Loucy (cell line): Measurements from ENCODE around the gene KRT14.

Source experiments
- H2AFZ ChIP-seq: fragments of 200-600 bp; sonication (generic); 2 replicates; pipeline ENCODE4 v1.6.0; 2016; ENCODE audit warnings: antibody characterized with exemption, mild to moderate bottlenecking, low read length, moderate library complexity
- H3F3A ChIP-seq: fragments of 200-600 bp; 2 replicates; pipeline ENCODE4 v1.6.0; 2016; ENCODE audit warnings: antibody characterized with exemption, low read depth, mild to moderate bottlenecking
- H3K27me3 ChIP-seq: fragments of 200-600 bp; sonication (generic); 2 replicates; pipeline ENCODE4 v1.6.1; 2014; ENCODE audit warnings: low read length, mild to moderate bottlenecking; ENCODE audit not compliant: insufficient read depth, poor library complexity, severe bottlenecking
- H3K36me3 ChIP-seq: fragments of 200-600 bp; sonication (generic); 2 replicates; pipeline ENCODE4 v1.6.1; 2016; ENCODE audit warnings: low read length; ENCODE audit not compliant: insufficient read depth
- H3K4me1 ChIP-seq: fragments of 200-600 bp; sonication (generic); 2 replicates; pipeline ENCODE4 v1.5.1; 2014; ENCODE audit warnings: low read length, mild to moderate bottlenecking; ENCODE audit not compliant: insufficient read depth, poor library complexity, severe bottlenecking
- H3K4me2 ChIP-seq: fragments of 200-600 bp; sonication (generic); 2 replicates; pipeline ENCODE4 v1.6.0; 2014; ENCODE audit warnings: antibody characterized with exemption, low read length, low read depth, mild to moderate bottlenecking; ENCODE audit not compliant: poor library complexity, severe bottlenecking
- H3K4me3 ChIP-seq: fragments of 200-600 bp; sonication (generic); 2 replicates; pipeline ENCODE4 v1.5.1; 2014; ENCODE audit warnings: low read length, mild to moderate bottlenecking, mixed read lengths; ENCODE audit not compliant: poor library complexity, severe bottlenecking
- H3K79me2 ChIP-seq: fragments of 200-600 bp; sonication (generic); 2 replicates; pipeline ENCODE4 v1.6.1; 2014; ENCODE audit warnings: low read length; ENCODE audit not compliant: insufficient read depth
- H3K9ac ChIP-seq: fragments of 200-600 bp; sonication (generic); 2 replicates; pipeline ENCODE4 v1.6.0; 2014; ENCODE audit warnings: mild to moderate bottlenecking, low read depth, low read length, moderate library complexity; ENCODE audit not compliant: poor library complexity, severe bottlenecking
- H3K9me2 ChIP-seq: fragments of 200-600 bp; sonication (generic); replicated peaks from 2 replicates; pipeline ENCODE4 v1.6.1; 2016; ENCODE audit warnings: low read depth, low read length, mixed read lengths
- H3K9me3 ChIP-seq: fragments of 200-600 bp; sonication (generic); 2 replicates; pipeline ENCODE4 v1.6.1; 2014; ENCODE audit warnings: mild to moderate bottlenecking, antibody characterized with exemption, low read length, low read depth; ENCODE audit not compliant: insufficient read depth
- H4K20me1 ChIP-seq: fragments of 200-600 bp; sonication (generic); 2 replicates; pipeline ENCODE4 v1.6.0; 2014; ENCODE audit warnings: antibody characterized with exemption, low read length, mild to moderate bottlenecking; ENCODE audit not compliant: insufficient read depth, poor library complexity, severe bottlenecking
- CTCF ChIP-seq: fragments of 200-600 bp; sonication (generic); conservative IDR thresholded peaks from 2 replicates; pipeline ENCODE4 v1.5.1; 2014; ENCODE audit warnings: mild to moderate bottlenecking, antibody characterized with exemption, low read length
- EZH2phosphoT487 ChIP-seq: fragments of 200-600 bp; IDR thresholded peaks from 2 replicates; pipeline ENCODE4 v1.6.1; 2018; ENCODE audit warnings: antibody characterized with exemption, mild to moderate bottlenecking, moderate library complexity, borderline replicate concordance

The KRT14 gene

GRCh38 chr17:41547921-41548843 is 38.5 kb downstream of the KRT14 start:
- no peaks in the 10 kb centered on the region for H3K36me3 ChIP-seq
- no peaks in the 10 kb centered on the region for H3K27me3 ChIP-seq
- H3K4me2 ChIP-seq, result no peak overlapping the region
- no peaks in the 10 kb centered on the region for H3K4me1 ChIP-seq
- H3F3A ChIP-seq, result no peaks in the 10 kb centered on the region
- no peaks in the 10 kb centered on the region for H3K9me2 ChIP-seq
- no peaks in the 10 kb centered on the region for H3K9me3 ChIP-seq
- no peak overlapping the region for H3K9ac ChIP-seq
- no peak overlapping the region for H2AFZ ChIP-seq
- no peak for TF ChIP-seq CTCF
- TF ChIP-seq EZH2phosphoT487, result no peak
- H4K20me1 ChIP-seq, result no peaks in the 10 kb centered on the region
- H3K4me3 ChIP-seq, result no peak overlapping the region
- H3K79me2 ChIP-seq, result no peaks in the 10 kb centered on the region

DNA sequence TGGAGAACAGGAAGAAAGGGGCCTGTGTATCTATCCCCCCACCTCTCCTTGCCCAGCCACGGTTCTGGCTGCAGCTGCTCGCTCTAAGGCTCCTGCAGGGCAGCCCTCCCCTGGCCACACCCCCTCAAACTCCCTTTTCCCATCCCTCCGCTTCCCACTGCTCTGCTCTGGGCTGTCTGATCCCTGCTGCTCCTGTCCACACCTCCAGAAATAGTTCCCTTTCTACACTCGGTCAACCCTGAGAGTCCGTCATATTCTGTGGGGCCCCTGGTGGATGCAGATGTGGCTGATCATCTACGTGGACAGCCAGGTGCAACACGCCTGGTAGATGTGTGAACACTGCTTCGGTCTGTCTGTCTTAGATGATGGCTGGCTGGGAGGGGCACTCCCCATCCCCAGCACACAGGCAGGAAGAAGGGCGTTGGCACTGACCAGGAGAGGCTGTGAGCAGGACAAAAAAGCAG is 39.3 kb downstream of the KRT14 start:
- Histone ChIP-seq H3K79me2 (no peaks in the 10 kb centered on the region), H3K36me3 (no peaks in the 10 kb centered on the region), H3K4me1 (no peaks in the 10 kb centered on the region), H3K9me2 (no peaks in the 10 kb centered on the region), H2AFZ (no peak overlapping the region), H3K27me3 (no peaks in the 10 kb centered on the region), H4K20me1 (no peaks in the 10 kb centered on the region), H3K4me3 (no peak overlapping the region), H3K9ac (no peak overlapping the region), H3K9me3 (no peaks in the 10 kb centered on the region), H3K4me2 (no peak overlapping the region), H3F3A (no peaks in the 10 kb centered on the region)
- TF ChIP-seq EZH2phosphoT487 (no peak), CTCF (no peak)

- no peaks in the 10 kb centered on the region for H3K27me3 ChIP-seq
- no peaks in the 10 kb centered on the region for H3K79me2 ChIP-seq
- H3K36me3 ChIP-seq, result no peaks in the 10 kb centered on the region
- H3K9me3 ChIP-seq, result no peaks in the 10 kb centered on the region
- H4K20me1 ChIP-seq, result no peaks in the 10 kb centered on the region
- H3K4me3 ChIP-seq, result no peak overlapping the region
- no peaks in the 10 kb centered on the region for H3F3A ChIP-seq
- TF ChIP-seq EZH2phosphoT487 (no peak), CTCF (no peak)
- no peak overlapping the region for H2AFZ ChIP-seq
- no peaks in the 10 kb centered on the region for H3K9me2 ChIP-seq
- H3K4me2 ChIP-seq, result no peak overlapping the region
- no peak overlapping the region for H3K9ac ChIP-seq
- no peaks in the 10 kb centered on the region for H3K4me1 ChIP-seq
These were observed 39.9 kb downstream of the KRT14 start for GRCh38 chr17:41546819-41547218.
